Measurements from ENCODE around the gene TEF. TPM values are rescaled to one million over a fixed set of nuclear protein-coding genes. Genes with fewer than 3 reads are reported as not detected.

The TEF gene
- polyA plus RNA-seq, 4 donors: 6.1 to 11.8 (median 9.4) TPM

- no peak for FAIRE-seq
- Histone ChIP-seq H3K36me3 (ENCODE audit: control insufficient read depth in 3 of 3, insufficient read depth in 2 of 3, low read depth in 1 of 3, low read length in 3 of 3) (peaks cover 28 to 97% (median 38%) of the 10 kb centered on the region in 3 donors), H3K4me1 (ENCODE audit: control insufficient read depth in 3 of 3, insufficient read depth in 2 of 3, low read depth in 1 of 3, low read length in 2 of 3) (peaks cover 0 to 15% (median 0%) of the 10 kb centered on the region in 3 donors), H3K27ac (ENCODE audit: low read depth in 1 of 3, low read length in 2 of 3) (no peak overlapping the region), H3K9me3 (ENCODE audit: control insufficient read depth in 2 of 2, insufficient read depth in 1 of 2, low read depth in 1 of 2, low read length in 1 of 2) (no peaks in the 10 kb centered on the region), H3K27me3 (ENCODE audit: control insufficient read depth in 3 of 3, insufficient read depth in 3 of 3, low read length in 3 of 3) (no peaks in the 10 kb centered on the region), H3K4me3 (ENCODE audit: low read depth in 1 of 3, low read length in 3 of 3) (no peak overlapping the region)
- WGBS, 3 donors: 96% methylated on average over 22 of the region's 22 CpGs
- DNase-seq: no peak
Observed at GRCh38 chr22:41348964-41349484, 32.7 kb upstream of the TEF start.

- peaks cover 0 to 9% (median 0%) of the 10 kb centered on the region in 3 donors for H3K4me1 ChIP-seq (ENCODE audit: control insufficient read depth in 3 of 3, insufficient read depth in 2 of 3, low read depth in 1 of 3, low read length in 2 of 3)
- H3K36me3 ChIP-seq (ENCODE audit: control insufficient read depth in 3 of 3, insufficient read depth in 2 of 3, low read depth in 1 of 3, low read length in 3 of 3): peaks cover 24 to 97% (median 34%) of the 10 kb centered on the region in 3 donors
- 48 to 75% (median 61%) methylated on average over 4 of the region's 4 CpGs for WGBS, 3 donors
- peak; percentile 32 to 61 for DNase-seq
- H3K4me3 ChIP-seq (ENCODE audit: low read depth in 1 of 3, low read length in 3 of 3): no peak overlapping the region
- no peaks in the 10 kb centered on the region for H3K27me3 ChIP-seq (ENCODE audit: control insufficient read depth in 3 of 3, insufficient read depth in 3 of 3, low read length in 3 of 3)
- H3K9me3 ChIP-seq (ENCODE audit: control insufficient read depth in 2 of 2, insufficient read depth in 1 of 2, low read depth in 1 of 2, low read length in 1 of 2): no peaks in the 10 kb centered on the region
- FAIRE-seq: no peak
- peak overlapping the region in 1 of 3 donors; percentile 22 for H3K27ac ChIP-seq (ENCODE audit: low read depth in 1 of 3, low read length in 2 of 3)
Observed at GRCh38 chr22:41350087-41350486, 31.7 kb upstream of the TEF start.

GRCh38 chr22:41351011-41351410 is 30.7 kb upstream of the TEF start:
- Histone ChIP-seq H3K9me3 (ENCODE audit: control insufficient read depth in 2 of 2, insufficient read depth in 1 of 2, low read depth in 1 of 2, low read length in 1 of 2) (no peaks in the 10 kb centered on the region), H3K36me3 (ENCODE audit: control insufficient read depth in 3 of 3, insufficient read depth in 2 of 3, low read depth in 1 of 3, low read length in 3 of 3) (peaks cover 32 to 98% (median 33%) of the 10 kb centered on the region in 3 donors), H3K27me3 (ENCODE audit: control insufficient read depth in 3 of 3, insufficient read depth in 3 of 3, low read length in 3 of 3) (no peaks in the 10 kb centered on the region), H3K4me3 (ENCODE audit: low read depth in 1 of 3, low read length in 3 of 3) (no peak overlapping the region), H3K4me1 (ENCODE audit: control insufficient read depth in 3 of 3, insufficient read depth in 2 of 3, low read depth in 1 of 3, low read length in 2 of 3) (peaks cover 0 to 9% (median 0%) of the 10 kb centered on the region in 3 donors), H3K27ac (ENCODE audit: low read depth in 1 of 3, low read length in 2 of 3) (no peak overlapping the region)
- FAIRE-seq: no peak
- whole genome bisulfite sequencing, 3 donors: 93 to 97% (median 95%) methylated on average over 4 to 5 of the region's 5 CpGs
- DNase-seq: no peak

- 67 to 75% (median 71%) methylated on average over 6 of the region's 6 CpGs for WGBS, 3 donors
- Histone ChIP-seq H3K36me3 (ENCODE audit: control insufficient read depth in 3 of 3, insufficient read depth in 2 of 3, low read depth in 1 of 3, low read length in 3 of 3) (peaks cover 32 to 98% (median 32%) of the 10 kb centered on the region in 3 donors), H3K27ac (ENCODE audit: low read depth in 1 of 3, low read length in 2 of 3) (no peak overlapping the region), H3K9me3 (ENCODE audit: control insufficient read depth in 2 of 2, insufficient read depth in 1 of 2, low read depth in 1 of 2, low read length in 1 of 2) (no peaks in the 10 kb centered on the region), H3K4me1 (ENCODE audit: control insufficient read depth in 3 of 3, insufficient read depth in 2 of 3, low read depth in 1 of 3, low read length in 2 of 3) (peaks cover 0 to 9% (median 0%) of the 10 kb centered on the region in 3 donors), H3K27me3 (ENCODE audit: control insufficient read depth in 3 of 3, insufficient read depth in 3 of 3, low read length in 3 of 3) (no peaks in the 10 kb centered on the region), H3K4me3 (ENCODE audit: low read depth in 1 of 3, low read length in 3 of 3) (no peak overlapping the region)
- DNase-seq (no peak), FAIRE-seq (no peak)
Observed at GRCh38 chr22:41352058-41352457, 29.7 kb upstream of the TEF start.

GRCh38 chr22:41353862-41354575 is 27.7 kb upstream of the TEF start:
- Histone ChIP-seq H3K9me3 (ENCODE audit: control insufficient read depth in 2 of 2, insufficient read depth in 1 of 2, low read depth in 1 of 2, low read length in 1 of 2) (no peaks in the 10 kb centered on the region), H3K36me3 (ENCODE audit: control insufficient read depth in 3 of 3, insufficient read depth in 2 of 3, low read depth in 1 of 3, low read length in 3 of 3) (peaks cover 24 to 98% (median 36%) of the 10 kb centered on the region in 3 donors), H3K4me1 (ENCODE audit: control insufficient read depth in 3 of 3, insufficient read depth in 2 of 3, low read depth in 1 of 3, low read length in 2 of 3) (peaks cover 0 to 9% (median 0%) of the 10 kb centered on the region in 3 donors), H3K27me3 (ENCODE audit: control insufficient read depth in 3 of 3, insufficient read depth in 3 of 3, low read length in 3 of 3) (no peaks in the 10 kb centered on the region), H3K27ac (ENCODE audit: low read depth in 1 of 3, low read length in 2 of 3) (no peak overlapping the region), H3K4me3 (ENCODE audit: low read depth in 1 of 3, low read length in 3 of 3) (no peak overlapping the region)
- no peak for DNase-seq
- WGBS, 3 donors: 79 to 90% (median 81%) methylated on average over 10 of the region's 10 CpGs
- FAIRE-seq: no peak

GRCh38 chr22:41354979-41355378 is 26.8 kb upstream of the TEF start:
- H3K27ac ChIP-seq (ENCODE audit: low read depth in 1 of 3, low read length in 2 of 3): no peak overlapping the region
- peaks cover 0 to 12% (median 0%) of the 10 kb centered on the region in 3 donors for H3K4me1 ChIP-seq (ENCODE audit: control insufficient read depth in 3 of 3, insufficient read depth in 2 of 3, low read depth in 1 of 3, low read length in 2 of 3)
- no peak overlapping the region for H3K4me3 ChIP-seq (ENCODE audit: low read depth in 1 of 3, low read length in 3 of 3)
- H3K9me3 ChIP-seq (ENCODE audit: control insufficient read depth in 2 of 2, insufficient read depth in 1 of 2, low read depth in 1 of 2, low read length in 1 of 2): no peaks in the 10 kb centered on the region
- FAIRE-seq (no peak), DNase-seq (no peak)
- peaks cover 20 to 96% (median 36%) of the 10 kb centered on the region in 3 donors for H3K36me3 ChIP-seq (ENCODE audit: control insufficient read depth in 3 of 3, insufficient read depth in 2 of 3, low read depth in 1 of 3, low read length in 3 of 3)
- H3K27me3 ChIP-seq (ENCODE audit: control insufficient read depth in 3 of 3, insufficient read depth in 3 of 3, low read length in 3 of 3): no peaks in the 10 kb centered on the region
- 83 to 90% (median 88%) methylated on average over 10 of the region's 10 CpGs for WGBS, 3 donors

- 93 to 99% (median 95%) methylated on average over 17 of the region's 17 CpGs for WGBS, 3 donors
- Histone ChIP-seq H3K27ac (ENCODE audit: low read depth in 1 of 3, low read length in 2 of 3) (no peak overlapping the region), H3K4me3 (ENCODE audit: low read depth in 1 of 3, low read length in 3 of 3) (no peak overlapping the region), H3K36me3 (ENCODE audit: control insufficient read depth in 3 of 3, insufficient read depth in 2 of 3, low read depth in 1 of 3, low read length in 3 of 3) (peaks cover 20 to 93% (median 31%) of the 10 kb centered on the region in 3 donors), H3K27me3 (ENCODE audit: control insufficient read depth in 3 of 3, insufficient read depth in 3 of 3, low read length in 3 of 3) (no peaks in the 10 kb centered on the region), H3K9me3 (ENCODE audit: control insufficient read depth in 2 of 2, insufficient read depth in 1 of 2, low read depth in 1 of 2, low read length in 1 of 2) (no peaks in the 10 kb centered on the region), H3K4me1 (ENCODE audit: control insufficient read depth in 3 of 3, insufficient read depth in 2 of 3, low read depth in 1 of 3, low read length in 2 of 3) (peaks cover 0 to 4% (median 0%) of the 10 kb centered on the region in 3 donors)
- no peak for FAIRE-seq
- DNase-seq: no peak
Observed at GRCh38 chr22:41355895-41356294, 25.8 kb upstream of the TEF start.

GRCh38 chr22:41356430-41357028 is 25.2 kb upstream of the TEF start:
- FAIRE-seq (no peak), DNase-seq (no peak)
- WGBS, 3 donors: 93 to 95% (median 93%) methylated on average over 24 to 25 of the region's 25 CpGs
- no peak overlapping the region for H3K27ac ChIP-seq (ENCODE audit: low read depth in 1 of 3, low read length in 2 of 3)
- peaks cover 17 to 93% (median 28%) of the 10 kb centered on the region in 3 donors for H3K36me3 ChIP-seq (ENCODE audit: control insufficient read depth in 3 of 3, insufficient read depth in 2 of 3, low read depth in 1 of 3, low read length in 3 of 3)
- no peaks in the 10 kb centered on the region for H3K27me3 ChIP-seq (ENCODE audit: control insufficient read depth in 3 of 3, insufficient read depth in 3 of 3, low read length in 3 of 3)
- H3K4me3 ChIP-seq (ENCODE audit: low read depth in 1 of 3, low read length in 3 of 3): no peak overlapping the region
- peaks cover 0 to 3% (median 0%) of the 10 kb centered on the region in 3 donors for H3K4me1 ChIP-seq (ENCODE audit: control insufficient read depth in 3 of 3, insufficient read depth in 2 of 3, low read depth in 1 of 3, low read length in 2 of 3)
- H3K9me3 ChIP-seq (ENCODE audit: control insufficient read depth in 2 of 2, insufficient read depth in 1 of 2, low read depth in 1 of 2, low read length in 1 of 2): no peaks in the 10 kb centered on the region
